PC-3 (cell line): ENCODE measurements around the gene PANK3. TPM values are rescaled to one million over a fixed set of nuclear protein-coding genes. Genes with fewer than 3 reads are reported as not detected.

ENCODE experiments used
- ATAC-seq: fragments of 200-7000 bp; cut with Tn5 transposase; 2 replicates; pipeline ENCODE4 v1.9.1; 2020; ENCODE audit warnings: mild to moderate bottlenecking, moderate library complexity
- BruUV-seq: library from RNA; stranded (reverse); fragments of 400-500 nt; replicated peaks from 2 replicates; lab custom pipeline; 2021; lab: Mats Ljungman, UMichigan
- CTCF ChIA-PET: fragments of 300-600 bp; sonication (Branson Sonifier 250); formaldehyde crosslinking; loops from one replicate; lab custom pipeline; 2022; ENCODE audit warnings: antibody characterized with exemption; lab: Charles Lee
- POLR2A ChIA-PET: fragments of 300-600 bp; sonication (Branson Sonifier 250); formaldehyde crosslinking; loops from one replicate; lab custom pipeline; 2022; ENCODE audit warnings: antibody characterized with exemption; ENCODE audit not compliant: unreplicated experiment; lab: Charles Lee
- DNase-seq: peaks from one replicate; pipeline ENCODE4 v3.0.0-alpha.2; 2015
- H2AFZ ChIP-seq: fragments of 300-600 bp; sonication (generic); 2 replicates; pipeline ENCODE4 v1.6.0; 2016; ENCODE audit warnings: antibody characterized with exemption, low read length
- H3F3A ChIP-seq: fragments of 300-600 bp; sonication (generic); one replicate; pipeline ENCODE4 v1.6.0; 2017; ENCODE audit warnings: antibody characterized with exemption, low read length, control low read depth, mild to moderate bottlenecking; ENCODE audit not compliant: unreplicated experiment
- H3K27ac ChIP-seq: fragments of 300-600 bp; sonication (generic); 2 replicates; pipeline ENCODE4 v1.5.1; 2016; ENCODE audit warnings: mild to moderate bottlenecking, low read length
- H3K27me3 ChIP-seq: fragments of 300-600 bp; sonication (generic); 2 replicates; pipeline ENCODE4 v1.6.1; 2016; ENCODE audit warnings: low read length, mixed read lengths
- H3K36me3 ChIP-seq: fragments of 300-600 bp; sonication (generic); 2 replicates; pipeline ENCODE4 v1.6.1; 2016; ENCODE audit warnings: low read depth, mixed run types, low read length, mixed read lengths
- H3K4me1 ChIP-seq: fragments of 300-600 bp; sonication (generic); 2 replicates; pipeline ENCODE4 v1.5.1; 2016; ENCODE audit warnings: low read length; ENCODE audit not compliant: insufficient read depth
- H3K4me2 ChIP-seq: fragments of 300-600 bp; sonication (generic); 2 replicates; pipeline ENCODE4 v1.6.0; 2016; ENCODE audit warnings: low read length
- H3K4me3 ChIP-seq: fragments of 300-600 bp; sonication (generic); 2 replicates; pipeline ENCODE4 v1.5.1; 2016; ENCODE audit warnings: mild to moderate bottlenecking, low read length, mixed read lengths
- H3K79me2 ChIP-seq: fragments of 300-600 bp; sonication (generic); 2 replicates; pipeline ENCODE4 v1.6.1; 2017; ENCODE audit warnings: low read length, mixed read lengths
- H3K9ac ChIP-seq: fragments of 300-600 bp; sonication (generic); 2 replicates; pipeline ENCODE4 v1.6.0; 2016; ENCODE audit warnings: mild to moderate bottlenecking, low read length
- H3K9me2 ChIP-seq: fragments of 300-600 bp; sonication (generic); replicated peaks from 2 replicates; pipeline ENCODE4 v1.6.1; 2016; ENCODE audit warnings: mixed run types, low read length, mixed read lengths
- H3K9me3 ChIP-seq: fragments of 300-600 bp; sonication (generic); 2 replicates; pipeline ENCODE4 v1.6.1; 2016; ENCODE audit warnings: low read length, mixed read lengths
- H4K20me1 ChIP-seq: fragments of 300-600 bp; sonication (generic); 2 replicates; pipeline ENCODE4 v1.6.1; 2016; ENCODE audit warnings: low read length, mixed read lengths
- CTCF ChIP-seq: fragments of 300-600 bp; sonication (generic); conservative IDR thresholded peaks from 2 replicates; pipeline ENCODE4 v1.5.1; 2017; ENCODE audit warnings: antibody characterized with exemption, low read depth, mild to moderate bottlenecking, low read length
- EZH2 ChIP-seq: fragments of 300-600 bp; sonication (generic); IDR thresholded peaks from one replicate; pipeline ENCODE4 v1.6.1; 2017; ENCODE audit warnings: antibody characterized with exemption, mild to moderate bottlenecking, low read length; ENCODE audit not compliant: unreplicated experiment
- EZH2phosphoT487 ChIP-seq: fragments of 300-600 bp; sonication (generic); IDR thresholded peaks from 2 replicates; pipeline ENCODE4 v1.6.1; 2018; ENCODE audit warnings: mild to moderate bottlenecking, antibody characterized with exemption, low read length, borderline replicate concordance
- intact Hi-C: fragments of 100-400 bp; cut with micrococcal nuclease; formaldehyde crosslinking; loops from 2 replicates; pipeline ENCODE4 v1.9.0; 2023
- total RNA-seq: library from RNA; depleted of rRNA; stranded (reverse); fragments of >200 nt; gene quantifications from 2 replicates; pipeline ENCODE4 v1.2.3, GENCODE V29; 2014

The PANK3 gene
- total RNA-seq, 1 experiment from 2014 or later: 22.7 TPM

GRCh38 chr5:168528521-168529373, 50.4 kb downstream of the PANK3 start, which contains the start of gene FBLL1:
Gene FBLL1, plus strand, starts transcription at chr5:168529305. Its CDS starts 200 bp downstream, at chr5:168529505.
- H3K36me3 ChIP-seq: no peaks in the 10 kb centered on the region
- no peaks in the 10 kb centered on the region for H3K79me2 ChIP-seq
- H3K9me2 ChIP-seq: no peaks in the 10 kb centered on the region
- H4K20me1 ChIP-seq: no peaks in the 10 kb centered on the region
- no peak within 1 kb of the TSS for H3K27ac ChIP-seq
- H3K9me3 ChIP-seq: no peaks in the 10 kb centered on the region
- H2AFZ ChIP-seq: no peak within 1 kb of the TSS
- intact Hi-C loops: no loop called here
- no peak for TF ChIP-seq CTCF
- TF ChIP-seq EZH2phosphoT487: no peak
- TF ChIP-seq EZH2: no peak
- ChIA-PET POLR2A (no interaction called here), CTCF (no interaction called here)
- H3K4me1 ChIP-seq: no peaks in the 10 kb centered on the region
- no peak within 1 kb of the TSS for H3K4me2 ChIP-seq
- no peak within 1 kb of the TSS for H3K9ac ChIP-seq
- H3K4me3 ChIP-seq: no peak within 1 kb of the TSS
- no peaks in the 10 kb centered on the region for H3F3A ChIP-seq
- no peaks in the 10 kb centered on the region for H3K27me3 ChIP-seq
- BruUV-seq: no TSS peak
- no peak for DNase-seq
- no peak for ATAC-seq

GRCh38 chr5:168527756-168528295, 51.3 kb downstream of the PANK3 start:
- Histone ChIP-seq H3K4me1 (no peaks in the 10 kb centered on the region), H3K36me3 (no peaks in the 10 kb centered on the region), H3K9me3 (no peaks in the 10 kb centered on the region), H4K20me1 (no peaks in the 10 kb centered on the region), H3K9me2 (no peaks in the 10 kb centered on the region), H2AFZ (no peak overlapping the region), H3K9ac (no peak overlapping the region), H3F3A (no peaks in the 10 kb centered on the region), H3K4me3 (no peak overlapping the region), H3K4me2 (no peak overlapping the region), H3K27ac (no peak overlapping the region), H3K27me3 (no peaks in the 10 kb centered on the region), H3K79me2 (no peaks in the 10 kb centered on the region)
- ATAC-seq (no peak), DNase-seq (no peak)
- ChIA-PET CTCF (no interaction called here), POLR2A (no interaction called here)
- TF ChIP-seq CTCF: no peak
- TF ChIP-seq EZH2: no peak
- no TSS peak for BruUV-seq
- intact Hi-C loops: no loop called here

GRCh38 chr5:168525856-168526255, 53.3 kb downstream of the PANK3 start:
- Histone ChIP-seq H2AFZ (no peak overlapping the region), H3K4me1 (no peaks in the 10 kb centered on the region), H3K9me3 (no peaks in the 10 kb centered on the region), H3K9me2 (no peaks in the 10 kb centered on the region), H3K36me3 (no peaks in the 10 kb centered on the region), H3K4me3 (no peak overlapping the region), H3F3A (no peaks in the 10 kb centered on the region), H3K27ac (no peak overlapping the region), H3K4me2 (no peak overlapping the region), H3K27me3 (no peaks in the 10 kb centered on the region), H3K9ac (no peak overlapping the region), H3K79me2 (no peaks in the 10 kb centered on the region), H4K20me1 (no peaks in the 10 kb centered on the region)
- no peak for TF ChIP-seq EZH2
- CTCF ChIA-PET: no interaction called here
- intact Hi-C loops: no loop called here
- POLR2A ChIA-PET: no interaction called here
- ATAC-seq (no peak), DNase-seq (no peak)
- BruUV-seq: no TSS peak
